Measurements from ENCODE around the gene FYB1. TPM values are rescaled to one million over a fixed set of nuclear protein-coding genes. Genes with fewer than 3 reads are reported as not detected.
"Not testable (repeated sequence)": the region's sequence is repeated elsewhere in the genome, so short reads cannot be mapped to it uniquely, and the experiment has no call there.

The FYB1 gene
- total and polyA plus RNA-seq, 2 experiments from 2014 or later = 1.1 to 2.4 TPM

DNA sequence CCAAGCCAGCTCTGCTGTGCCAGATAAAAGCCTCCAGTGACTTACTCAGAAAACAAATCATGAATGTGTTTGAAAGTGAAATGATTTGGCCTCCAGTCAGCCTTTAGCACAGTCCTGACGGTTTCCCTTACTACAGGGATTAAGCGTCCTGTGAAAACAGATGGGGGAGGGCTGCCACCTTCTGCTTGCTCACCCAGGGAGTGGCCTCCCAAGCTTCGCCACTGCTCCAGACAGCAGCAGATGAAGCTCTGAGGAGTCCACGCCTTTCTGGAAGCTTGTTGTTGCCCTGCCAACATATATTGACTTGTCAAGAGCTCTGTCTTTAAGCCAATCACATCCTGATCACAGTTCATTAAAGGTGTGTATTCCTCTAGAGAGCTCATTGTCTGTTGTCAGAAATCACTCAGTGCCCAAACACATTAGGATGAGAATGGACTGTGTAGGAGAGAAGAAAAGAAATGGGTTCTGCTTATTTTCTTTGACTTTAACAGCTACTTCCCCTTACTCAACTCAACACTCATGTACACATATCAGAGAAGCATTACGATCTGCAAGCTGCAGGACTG lies 4.9 kb upstream of the FYB1 start:
- Histone ChIP-seq H3K9me2 (replicated peaks; ENCODE audit: insufficient read depth) (no peaks in the 10 kb centered on the region), H3K36me3 (replicated peaks; ENCODE audit: insufficient read depth, low read depth) (no peaks in the 10 kb centered on the region), H3K4me2 (peak overlapping the region; percentile 39), H3K27me3 (no peaks in the 10 kb centered on the region), H3K4me1 (ENCODE audit: insufficient read depth) (peaks cover 9% of the 10 kb centered on the region), H3K4me3 (no peak overlapping the region), H3K79me2 (no peaks in the 10 kb centered on the region), H3K27ac (peak overlapping the region; percentile 4), H2AFZ (no peak overlapping the region), H4K20me1 (ENCODE audit: insufficient read depth, poor library complexity, severe bottlenecking) (no peaks in the 10 kb centered on the region), H3K9me3 (ENCODE audit: low read depth) (no peaks in the 10 kb centered on the region)
- TF ChIP-seq, protein P1, sequence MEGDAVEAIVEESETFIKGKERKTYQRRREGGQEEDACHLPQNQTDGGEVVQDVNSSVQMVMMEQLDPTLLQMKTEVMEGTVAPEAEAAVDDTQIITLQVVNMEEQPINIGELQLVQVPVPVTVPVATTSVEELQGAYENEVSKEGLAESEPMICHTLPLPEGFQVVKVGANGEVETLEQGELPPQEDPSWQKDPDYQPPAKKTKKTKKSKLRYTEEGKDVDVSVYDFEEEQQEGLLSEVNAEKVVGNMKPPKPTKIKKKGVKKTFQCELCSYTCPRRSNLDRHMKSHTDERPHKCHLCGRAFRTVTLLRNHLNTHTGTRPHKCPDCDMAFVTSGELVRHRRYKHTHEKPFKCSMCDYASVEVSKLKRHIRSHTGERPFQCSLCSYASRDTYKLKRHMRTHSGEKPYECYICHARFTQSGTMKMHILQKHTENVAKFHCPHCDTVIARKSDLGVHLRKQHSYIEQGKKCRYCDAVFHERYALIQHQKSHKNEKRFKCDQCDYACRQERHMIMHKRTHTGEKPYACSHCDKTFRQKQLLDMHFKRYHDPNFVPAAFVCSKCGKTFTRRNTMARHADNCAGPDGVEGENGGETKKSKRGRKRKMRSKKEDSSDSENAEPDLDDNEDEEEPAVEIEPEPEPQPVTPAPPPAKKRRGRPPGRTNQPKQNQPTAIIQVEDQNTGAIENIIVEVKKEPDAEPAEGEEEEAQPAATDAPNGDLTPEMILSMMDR (IDR thresholded peaks at IDR 0.05; ENCODE audit: poor library complexity) = no peak
- TF ChIP-seq EZH2 (IDR thresholded peaks at IDR 0.05; ENCODE audit: borderline replicate concordance) = no peak
- peak; percentile 73 for DNase-seq (ENCODE audit: low spot score)
- 32% methylated on average over 5 of the region's 5 CpGs for WGBS (ENCODE audit: low lambda C conversion rate, missing lambda C conversion rate)

DNA sequence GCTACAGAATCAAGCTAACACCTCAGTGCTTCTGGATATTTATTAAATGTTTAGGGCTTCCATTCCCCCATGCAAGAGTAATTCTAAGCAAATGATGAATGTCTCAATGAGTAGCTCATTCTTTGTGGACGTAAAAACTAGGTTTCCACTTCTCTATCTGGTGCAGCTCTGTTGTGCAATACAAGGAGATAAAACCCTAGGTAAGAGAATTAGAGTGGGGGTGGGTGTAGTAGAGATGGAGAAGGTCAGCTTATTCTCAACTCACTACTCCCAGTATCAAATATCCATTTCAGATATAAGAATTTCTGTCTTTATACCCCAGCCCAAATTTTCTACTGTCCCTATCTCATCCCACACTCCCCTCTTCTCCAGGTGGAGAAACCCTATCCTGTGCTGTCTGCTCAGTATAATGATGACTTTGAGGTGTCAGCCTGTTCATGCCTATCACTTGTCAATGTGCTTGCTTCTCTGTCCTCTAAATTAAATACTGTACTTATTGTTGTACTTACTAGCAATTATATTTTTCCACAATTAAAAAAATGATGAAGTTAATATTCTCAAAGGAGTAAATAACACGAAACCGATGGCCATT lies 4.3 kb upstream of the FYB1 start:
- Histone ChIP-seq H2AFZ (no peak overlapping the region), H3K4me1 (ENCODE audit: insufficient read depth) (peaks cover 15% of the 10 kb centered on the region), H4K20me1 (ENCODE audit: insufficient read depth, poor library complexity, severe bottlenecking) (no peaks in the 10 kb centered on the region), H3K27me3 (no peaks in the 10 kb centered on the region), H3K9me2 (replicated peaks; ENCODE audit: insufficient read depth) (no peaks in the 10 kb centered on the region), H3K36me3 (replicated peaks; ENCODE audit: insufficient read depth, low read depth) (no peaks in the 10 kb centered on the region), H3K4me3 (no peak overlapping the region), H3K79me2 (no peaks in the 10 kb centered on the region), H3K4me2 (peak overlapping the region; percentile 39), H3K9me3 (ENCODE audit: low read depth) (no peaks in the 10 kb centered on the region), H3K27ac (no peak overlapping the region)
- no peak for DNase-seq (ENCODE audit: low spot score)
- TF ChIP-seq, protein P1 (IDR thresholded peaks at IDR 0.05; ENCODE audit: poor library complexity) = no peak
- TF ChIP-seq EZH2 (IDR thresholded peaks at IDR 0.05; ENCODE audit: borderline replicate concordance) = no peak
- no peak for TF ChIP-seq EZH2phosphoT487 (IDR thresholded peaks at IDR 0.05; ENCODE audit: low read depth, severe bottlenecking, unreplicated experiment)
- 63% methylated on average over 3 of the region's 3 CpGs for WGBS (ENCODE audit: low lambda C conversion rate, missing lambda C conversion rate)

DNA sequence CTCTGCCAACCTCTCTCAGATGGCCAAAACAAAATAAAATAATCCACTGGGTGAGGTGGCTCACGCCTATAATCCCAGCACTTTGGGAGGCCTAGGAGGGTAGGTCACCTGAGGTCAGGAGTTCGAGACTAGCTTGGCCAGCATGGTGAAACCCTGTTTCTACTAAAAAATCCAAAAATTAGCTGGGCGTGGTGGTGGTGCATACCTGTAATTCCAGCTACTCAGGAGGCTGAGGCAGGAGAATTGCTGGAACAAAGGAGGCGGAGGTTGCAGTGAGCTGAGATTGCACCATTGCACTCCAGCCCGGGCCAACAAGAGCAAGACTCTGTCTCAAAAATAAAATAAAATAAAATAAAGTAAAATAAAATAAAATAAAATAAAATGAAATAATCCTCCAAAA lies 2.3 kb upstream of the FYB1 start:
- H3K4me3 ChIP-seq; H3K9me3 ChIP-seq (ENCODE audit: low read depth); H3K27ac ChIP-seq; H3K9me2 ChIP-seq (replicated peaks; ENCODE audit: insufficient read depth); H2AFZ ChIP-seq; H3K4me2 ChIP-seq; H4K20me1 ChIP-seq (ENCODE audit: insufficient read depth, poor library complexity, severe bottlenecking); H3K27me3 ChIP-seq; H3K36me3 ChIP-seq (replicated peaks; ENCODE audit: insufficient read depth, low read depth); DNase-seq (ENCODE audit: low spot score); H3K79me2 ChIP-seq: not testable (repeated sequence)
- peaks cover 15% of the 10 kb centered on the region for H3K4me1 ChIP-seq (ENCODE audit: insufficient read depth)
- WGBS (ENCODE audit: low lambda C conversion rate, missing lambda C conversion rate) = 93% methylated on average over 5 of the region's 5 CpGs

DNA sequence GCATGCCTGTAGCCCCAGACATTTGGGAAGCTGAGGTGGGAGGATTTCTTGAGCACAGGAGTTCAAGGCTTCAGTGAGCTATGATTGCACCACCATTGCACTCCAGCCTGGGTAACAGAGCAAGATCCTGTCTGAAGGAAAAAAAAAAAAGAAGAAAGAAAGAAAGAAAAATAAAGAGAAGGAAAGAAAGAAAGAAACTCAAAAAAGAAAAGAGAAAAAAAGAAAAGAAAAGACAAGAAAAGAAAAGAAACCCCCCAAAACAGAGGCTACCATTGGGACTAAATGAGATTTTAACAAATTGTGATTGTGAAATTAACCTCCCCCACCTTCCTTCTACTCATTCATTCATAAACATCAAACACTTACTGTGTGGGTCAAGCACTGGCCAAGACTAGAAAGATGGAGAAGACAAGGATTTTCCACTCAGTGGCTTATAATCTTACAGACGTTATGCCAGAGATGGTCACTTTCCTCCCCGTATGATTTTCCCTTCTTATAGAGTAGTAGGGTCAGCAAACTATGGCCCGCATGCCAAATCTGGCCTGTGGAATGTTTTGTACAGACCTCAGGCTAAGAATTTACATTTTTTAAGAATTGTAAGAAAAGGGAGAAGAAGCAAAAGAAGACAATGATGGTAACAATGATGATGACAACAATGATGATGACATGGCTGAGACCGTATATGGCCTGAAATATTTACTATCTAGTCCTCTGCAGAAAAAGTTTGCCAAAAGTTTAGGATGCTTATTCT lies 1.1 kb upstream of the FYB1 start:
- Histone ChIP-seq H3K36me3 (replicated peaks; ENCODE audit: insufficient read depth, low read depth) (no peaks in the 10 kb centered on the region), H2AFZ (no peak overlapping the region), H4K20me1 (ENCODE audit: insufficient read depth, poor library complexity, severe bottlenecking) (no peaks in the 10 kb centered on the region), H3K9me3 (ENCODE audit: low read depth) (no peaks in the 10 kb centered on the region), H3K4me3 (no peak overlapping the region), H3K79me2 (no peaks in the 10 kb centered on the region), H3K4me1 (ENCODE audit: insufficient read depth) (peaks cover 15% of the 10 kb centered on the region), H3K27me3 (no peaks in the 10 kb centered on the region), H3K9me2 (replicated peaks; ENCODE audit: insufficient read depth) (no peaks in the 10 kb centered on the region), H3K4me2 (no peak overlapping the region), H3K27ac (no peak overlapping the region)
- WGBS (ENCODE audit: low lambda C conversion rate, missing lambda C conversion rate) = 94% methylated on average over 4 of the region's 4 CpGs
- TF ChIP-seq, protein P1 (IDR thresholded peaks at IDR 0.05; ENCODE audit: poor library complexity) = no peak
- TF ChIP-seq EZH2 (IDR thresholded peaks at IDR 0.05; ENCODE audit: borderline replicate concordance) (no peak), EZH2phosphoT487 (IDR thresholded peaks at IDR 0.05; ENCODE audit: low read depth, severe bottlenecking, unreplicated experiment) (no peak)
- no peak for DNase-seq (ENCODE audit: low spot score)
